Smooth muscle cell of the brain vasculature (primary cell): ENCODE measurements around the gene SLCO2A1.
A peak's percentile ranks its signal among the peaks of the same experiment; 100 is the strongest.

ENCODE experiments used
- DNase-seq: peaks from one replicate; pipeline ENCODE4 v3.0.0-alpha.2; 2012; ENCODE audit warnings: low read depth, low spot score

Gene SLCO2A1

DNA sequence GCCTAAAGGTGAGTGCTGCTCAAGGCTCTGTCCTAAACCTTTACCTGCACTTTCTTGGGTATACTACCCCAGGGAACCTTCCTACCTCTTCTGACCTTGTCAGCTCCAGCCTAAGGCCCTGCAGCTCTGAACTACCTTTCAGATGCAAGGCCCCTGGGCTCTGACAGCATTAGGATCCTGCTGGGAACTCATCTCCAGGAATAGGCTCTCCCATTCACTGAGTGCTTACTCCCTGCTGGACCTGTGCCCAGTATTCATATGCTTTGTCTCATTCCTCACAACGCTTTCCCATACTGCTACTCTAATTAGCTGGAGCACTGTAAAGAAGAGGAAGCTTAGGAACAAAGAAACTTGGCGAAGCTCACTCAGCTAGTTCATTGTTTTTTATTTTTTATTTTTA, 80.3 kb downstream of the SLCO2A1 start:
- no peak for DNase-seq

- no peak for DNase-seq
Observed at GRCh38 chr3:133948996-133949395, 80.7 kb downstream of the SLCO2A1 start.

- DNase-seq: peak; percentile 54
Observed at GRCh38 chr3:133948131-133948810, 81.5 kb downstream of the SLCO2A1 start.

DNA sequence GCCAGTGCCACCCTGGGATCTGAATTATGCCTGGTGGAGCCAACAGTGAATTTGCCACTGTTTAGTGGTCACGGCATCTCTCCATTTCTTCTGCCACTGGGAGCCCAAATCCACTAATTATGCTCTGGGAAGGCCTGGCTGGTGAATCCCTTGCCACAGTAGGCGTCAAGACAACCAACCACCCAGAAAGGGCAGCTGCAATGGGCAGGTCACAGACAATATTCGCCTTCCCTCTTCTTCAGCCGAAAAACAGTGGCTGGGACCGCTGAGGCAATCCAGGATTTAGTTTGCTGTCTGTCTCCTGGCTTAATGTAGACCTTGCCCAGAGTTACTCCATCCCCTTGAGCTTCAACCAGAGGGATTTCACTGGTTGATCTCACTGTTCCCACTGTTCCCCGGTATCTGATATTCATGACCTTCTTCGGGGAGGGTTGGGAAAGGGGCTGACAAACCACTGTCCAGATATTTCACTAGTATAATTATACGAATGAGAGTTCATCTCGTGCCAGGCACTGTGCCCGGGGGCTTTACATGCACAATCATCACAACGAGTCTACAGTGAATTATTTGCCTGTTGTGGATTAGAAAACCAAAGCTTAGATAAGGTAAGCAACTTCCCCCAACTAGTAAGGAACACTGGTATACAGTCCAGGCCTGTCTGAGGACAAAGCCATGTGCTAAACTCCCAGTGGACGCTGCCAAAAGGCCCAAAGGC, 84.2 kb downstream of the SLCO2A1 start:
- no peak for DNase-seq

GRCh38 chr3:133944641-133945380, 84.9 kb downstream of the SLCO2A1 start:
- DNase-seq: peak; percentile 87

DNA sequence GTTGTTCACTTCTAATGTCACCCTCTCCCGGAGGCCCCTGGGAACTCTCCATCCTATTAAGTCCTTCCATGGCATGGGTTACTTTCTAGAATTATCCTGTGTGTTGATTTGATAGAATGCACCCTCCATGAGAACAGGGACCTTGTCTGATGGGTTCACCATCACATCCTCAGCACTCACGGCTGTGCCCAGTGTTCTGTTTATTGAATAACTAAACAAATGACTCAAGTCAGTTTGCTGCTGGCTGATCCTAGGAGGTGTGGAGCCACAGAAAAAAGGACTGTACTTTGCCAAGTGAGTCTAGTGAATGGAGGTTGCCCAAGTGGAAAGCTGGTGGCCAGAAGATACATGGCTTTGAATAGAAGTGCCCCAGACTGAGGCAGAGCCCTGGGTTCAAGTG, 85.5 kb downstream of the SLCO2A1 start:
- no peak for DNase-seq

DNA sequence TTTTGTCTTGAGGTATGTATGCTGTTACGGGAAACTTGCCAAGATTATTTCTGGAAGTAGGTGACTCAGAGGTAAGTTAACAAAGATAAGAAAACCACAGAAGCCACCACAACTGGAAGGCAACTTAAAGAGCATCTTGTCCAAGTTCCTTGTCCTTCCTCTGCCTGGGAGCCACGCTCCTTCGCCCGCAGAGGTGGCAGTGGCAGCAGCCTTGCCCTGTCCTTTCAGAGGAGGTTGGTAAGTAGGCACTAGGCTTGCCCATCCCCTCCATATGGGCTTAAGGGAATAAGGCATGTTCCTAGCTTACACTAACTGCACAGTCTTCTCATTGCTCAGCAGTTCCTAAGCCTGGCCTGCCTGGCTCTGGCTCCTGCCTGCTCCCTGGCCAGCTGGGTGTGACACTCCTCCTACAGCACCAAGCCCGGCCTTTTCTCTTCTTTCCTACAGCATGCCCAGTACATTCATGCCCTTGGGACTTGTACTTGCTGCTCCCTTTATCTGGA, 86.0 kb downstream of the SLCO2A1 start:
- DNase-seq: no peak

GRCh38 chr3:133943031-133943535, 86.6 kb downstream of the SLCO2A1 start:
- DNase-seq: no peak

DNA sequence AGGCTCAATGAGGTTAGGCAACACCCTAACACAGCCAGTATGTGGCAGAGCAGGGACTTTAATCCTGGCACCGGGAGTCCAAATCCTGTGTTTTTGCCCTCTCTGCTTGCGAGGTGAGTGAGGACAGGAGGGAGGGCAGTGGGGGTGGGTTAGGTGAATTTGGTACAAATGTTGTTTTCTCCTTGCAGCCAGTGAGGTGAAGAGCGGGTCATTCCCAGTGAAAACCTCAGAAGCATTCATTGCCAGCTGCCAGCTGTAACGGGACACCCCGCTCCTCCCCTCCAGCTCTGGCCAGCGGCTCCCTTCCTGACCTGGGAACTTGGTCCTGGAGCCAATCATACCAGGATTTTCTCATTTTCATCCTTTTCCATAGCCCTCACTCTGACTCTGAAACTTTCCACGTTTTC, 88.3 kb downstream of the SLCO2A1 start:
- DNase-seq: no peak

DNA sequence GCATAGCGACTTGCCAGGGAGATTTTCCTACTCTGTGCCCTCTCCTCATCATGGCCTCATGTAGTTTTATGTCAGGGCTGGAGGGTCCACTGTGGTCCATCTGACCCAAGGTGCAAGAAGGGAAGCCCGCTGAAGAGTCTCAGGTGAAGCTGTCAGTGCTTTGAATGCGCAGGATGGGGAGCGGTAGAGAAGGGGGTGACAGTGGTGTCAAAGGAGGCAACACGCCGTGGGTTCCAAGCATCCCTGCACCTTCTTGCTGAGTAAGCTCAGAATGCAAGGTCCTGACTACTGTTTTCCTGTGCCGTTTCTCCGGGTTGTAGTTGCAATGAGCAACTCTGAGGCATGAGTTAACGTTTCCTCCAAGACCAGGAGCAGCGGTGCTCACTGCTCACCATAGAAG, 89.2 kb downstream of the SLCO2A1 start:
- DNase-seq: no peak

- no peak for DNase-seq
Observed at GRCh38 chr3:133939463-133939835, 90.3 kb downstream of the SLCO2A1 start.

DNA sequence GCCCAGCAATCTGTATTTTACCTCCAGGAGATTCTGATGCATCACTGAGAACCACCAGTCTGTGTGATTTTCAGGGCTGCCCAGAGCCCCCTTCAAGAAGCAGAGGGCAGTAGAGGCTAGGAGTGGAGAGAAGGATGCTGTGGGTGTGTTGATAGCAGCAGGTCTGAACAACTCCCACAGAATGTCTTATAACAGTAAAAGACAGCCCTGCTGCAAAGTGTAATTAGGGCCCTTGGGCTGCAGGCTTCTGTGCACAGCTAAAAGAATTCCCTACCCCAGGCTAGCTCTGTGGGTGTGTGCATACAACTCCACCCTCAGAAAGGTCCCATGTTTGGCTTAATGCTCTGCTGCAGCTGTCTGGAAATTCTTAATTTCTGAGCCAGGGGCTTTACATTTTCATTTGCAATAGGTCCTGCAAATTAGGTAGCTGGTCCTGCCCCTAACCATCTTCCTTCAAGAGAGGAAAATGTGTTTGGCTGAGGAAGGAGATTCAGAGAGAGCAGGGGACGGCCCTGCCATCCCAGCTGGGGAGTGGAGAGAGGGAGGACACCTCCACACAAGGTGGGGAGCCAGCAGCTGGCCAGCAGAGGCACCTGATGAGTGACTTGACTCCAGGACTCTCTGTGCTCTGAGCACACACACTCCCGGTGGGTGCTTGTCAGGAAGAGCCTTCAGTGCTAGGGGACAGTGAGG, 90.8 kb downstream of the SLCO2A1 start:
- DNase-seq: no peak

GRCh38 chr3:133937756-133938601, 91.7 kb downstream of the SLCO2A1 start:
- no peak for DNase-seq

- no peak for DNase-seq
Observed at GRCh38 chr3:133937061-133937686, 92.6 kb downstream of the SLCO2A1 start.

DNA sequence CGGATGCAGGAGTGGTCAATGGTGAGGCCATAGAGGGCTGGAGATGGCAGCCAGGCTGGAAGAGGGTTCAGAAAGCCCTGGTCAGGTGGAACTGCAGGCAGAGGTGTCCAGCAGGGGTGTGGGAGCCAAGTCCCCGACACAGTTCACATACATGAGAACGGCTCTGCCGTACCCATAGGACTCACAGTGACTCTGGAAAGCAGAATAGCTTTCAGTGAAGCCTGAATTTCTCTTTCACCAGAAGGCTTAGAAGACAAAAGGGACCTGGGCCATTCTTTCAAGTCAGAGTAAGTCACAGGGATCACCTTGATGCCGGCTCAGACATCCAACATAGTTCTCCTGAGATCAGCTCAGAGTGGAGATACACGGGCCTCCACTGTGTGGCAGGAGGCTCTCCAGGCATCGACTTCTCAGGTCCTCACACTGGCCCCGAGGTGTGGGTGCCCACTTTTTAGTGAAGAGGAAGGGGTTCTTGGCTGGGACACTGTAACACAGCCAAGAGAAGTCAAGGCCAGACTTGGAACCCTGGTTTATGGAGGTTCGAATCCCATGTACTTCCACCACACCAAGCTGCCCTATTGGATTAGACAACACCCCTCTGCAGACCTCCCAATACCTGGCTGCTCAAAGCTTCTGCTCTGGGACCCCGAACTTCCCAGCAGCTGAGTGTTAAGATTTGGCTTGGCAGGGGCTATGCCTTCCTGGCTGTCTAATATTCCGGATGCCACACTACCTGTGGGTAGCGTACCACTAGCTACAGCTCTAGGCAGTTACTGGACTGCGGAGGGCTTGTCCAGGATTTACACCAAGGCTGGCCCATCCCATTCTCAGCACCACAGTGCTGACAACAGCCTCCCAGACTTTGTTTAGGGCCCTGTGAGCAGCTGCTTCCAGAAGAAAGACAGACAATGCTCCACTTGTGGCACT, 93.6 kb downstream of the SLCO2A1 start:
- no peak for DNase-seq

- DNase-seq: no peak
Observed at GRCh38 chr3:133934996-133935842, 94.5 kb downstream of the SLCO2A1 start.

DNA sequence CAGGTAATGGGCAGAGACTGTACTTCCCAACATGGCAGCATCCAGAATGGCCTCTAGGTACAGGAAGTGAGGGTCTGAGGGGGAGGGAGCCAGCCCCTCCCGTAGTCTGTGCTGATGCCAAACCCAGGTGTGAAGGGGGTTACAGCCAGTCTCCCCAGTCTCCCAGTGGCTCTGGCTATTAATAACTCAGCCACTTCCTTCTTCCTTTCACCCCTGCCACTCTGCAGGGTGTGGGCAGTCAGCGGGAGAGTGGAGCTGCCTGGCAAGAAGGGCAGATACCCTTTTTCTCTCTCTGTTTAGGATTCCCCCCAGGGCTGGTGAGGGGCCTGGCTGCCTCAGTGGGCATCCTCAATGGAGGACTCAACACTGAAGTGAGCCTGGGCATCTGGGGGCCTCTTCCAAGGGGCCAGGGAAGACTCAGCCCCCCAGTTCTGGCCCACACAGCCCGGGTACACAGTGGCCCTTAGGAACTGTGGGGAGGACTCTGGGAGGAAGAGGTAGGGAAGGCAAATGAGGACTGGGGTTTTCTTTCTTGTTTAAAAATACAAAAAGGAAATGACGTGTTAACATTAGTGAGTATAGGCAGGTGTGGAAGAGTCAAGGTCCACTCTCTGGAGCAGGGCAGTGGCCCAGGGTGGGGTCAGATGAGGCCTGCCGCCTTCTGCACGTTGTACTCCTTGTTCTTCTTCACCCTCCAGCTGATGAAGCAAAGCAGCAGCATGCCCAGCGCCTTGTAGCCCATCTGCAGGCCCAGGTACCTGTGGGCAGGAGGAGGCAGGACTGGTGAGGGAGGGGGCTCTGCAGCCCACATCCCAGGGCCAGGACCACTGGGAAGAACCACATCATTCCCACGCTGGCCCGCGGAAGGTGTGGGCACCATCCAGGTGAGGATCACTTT, 95.4 kb downstream of the SLCO2A1 start:
- no peak for DNase-seq
